Loucy (cell line): ENCODE measurements around the gene CLK3.

Experiments used
- H2AFZ ChIP-seq: fragments of 200-600 bp; sonication (generic); 2 replicates; pipeline ENCODE4 v1.6.0; 2016; ENCODE audit warnings: antibody characterized with exemption, mild to moderate bottlenecking, low read length, moderate library complexity
- H3F3A ChIP-seq: fragments of 200-600 bp; 2 replicates; pipeline ENCODE4 v1.6.0; 2016; ENCODE audit warnings: antibody characterized with exemption, low read depth, mild to moderate bottlenecking
- H3K27me3 ChIP-seq: fragments of 200-600 bp; sonication (generic); 2 replicates; pipeline ENCODE4 v1.6.1; 2014; ENCODE audit warnings: low read length, mild to moderate bottlenecking; ENCODE audit not compliant: insufficient read depth, poor library complexity, severe bottlenecking
- H3K36me3 ChIP-seq: fragments of 200-600 bp; sonication (generic); 2 replicates; pipeline ENCODE4 v1.6.1; 2016; ENCODE audit warnings: low read length; ENCODE audit not compliant: insufficient read depth
- H3K4me1 ChIP-seq: fragments of 200-600 bp; sonication (generic); 2 replicates; pipeline ENCODE4 v1.5.1; 2014; ENCODE audit warnings: low read length, mild to moderate bottlenecking; ENCODE audit not compliant: insufficient read depth, poor library complexity, severe bottlenecking
- H3K4me2 ChIP-seq: fragments of 200-600 bp; sonication (generic); 2 replicates; pipeline ENCODE4 v1.6.0; 2014; ENCODE audit warnings: antibody characterized with exemption, low read length, low read depth, mild to moderate bottlenecking; ENCODE audit not compliant: poor library complexity, severe bottlenecking
- H3K4me3 ChIP-seq: fragments of 200-600 bp; sonication (generic); 2 replicates; pipeline ENCODE4 v1.5.1; 2014; ENCODE audit warnings: low read length, mild to moderate bottlenecking, mixed read lengths; ENCODE audit not compliant: poor library complexity, severe bottlenecking
- H3K79me2 ChIP-seq: fragments of 200-600 bp; sonication (generic); 2 replicates; pipeline ENCODE4 v1.6.1; 2014; ENCODE audit warnings: low read length; ENCODE audit not compliant: insufficient read depth
- H3K9ac ChIP-seq: fragments of 200-600 bp; sonication (generic); 2 replicates; pipeline ENCODE4 v1.6.0; 2014; ENCODE audit warnings: mild to moderate bottlenecking, low read depth, low read length, moderate library complexity; ENCODE audit not compliant: poor library complexity, severe bottlenecking
- H3K9me2 ChIP-seq: fragments of 200-600 bp; sonication (generic); replicated peaks from 2 replicates; pipeline ENCODE4 v1.6.1; 2016; ENCODE audit warnings: low read depth, low read length, mixed read lengths
- H3K9me3 ChIP-seq: fragments of 200-600 bp; sonication (generic); 2 replicates; pipeline ENCODE4 v1.6.1; 2014; ENCODE audit warnings: mild to moderate bottlenecking, antibody characterized with exemption, low read length, low read depth; ENCODE audit not compliant: insufficient read depth
- H4K20me1 ChIP-seq: fragments of 200-600 bp; sonication (generic); 2 replicates; pipeline ENCODE4 v1.6.0; 2014; ENCODE audit warnings: antibody characterized with exemption, low read length, mild to moderate bottlenecking; ENCODE audit not compliant: insufficient read depth, poor library complexity, severe bottlenecking
- EZH2phosphoT487 ChIP-seq: fragments of 200-600 bp; IDR thresholded peaks from 2 replicates; pipeline ENCODE4 v1.6.1; 2018; ENCODE audit warnings: antibody characterized with exemption, mild to moderate bottlenecking, moderate library complexity, borderline replicate concordance
- TF ChIP-seq, protein P1 (sequence below): fragments of 200-600 bp; sonication (generic); conservative IDR thresholded peaks from 2 replicates; pipeline ENCODE4 v1.5.1; 2014; ENCODE audit warnings: mild to moderate bottlenecking, antibody characterized with exemption, low read length

The CLK3 gene

DNA sequence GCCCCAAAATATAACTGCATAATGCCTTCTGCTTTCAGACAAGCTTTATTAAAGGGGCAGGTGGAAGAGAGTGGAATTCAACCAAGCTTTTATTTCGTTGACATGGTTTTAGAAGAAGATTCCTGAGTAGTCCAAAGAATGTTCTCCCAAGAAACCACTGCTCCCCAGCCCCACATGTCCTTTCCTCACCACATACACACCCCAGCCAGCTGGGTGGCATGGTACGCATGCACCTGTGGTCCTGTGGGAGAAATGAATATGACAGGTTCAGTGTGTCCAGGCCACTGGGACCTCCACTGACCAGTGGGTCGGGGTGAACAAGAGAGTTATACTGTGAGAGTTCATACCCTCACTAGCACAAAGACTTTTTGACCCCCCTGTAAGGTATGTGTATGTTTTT is 44.4 kb upstream of the CLK3 start:
- Histone ChIP-seq H2AFZ (no peak overlapping the region), H3K9me2 (no peaks in the 10 kb centered on the region), H3K27me3 (no peaks in the 10 kb centered on the region), H3K36me3 (peaks cover 45% of the 10 kb centered on the region; the same call in 1 of the 2 replicates), H3F3A (no peaks in the 10 kb centered on the region), H4K20me1 (no peaks in the 10 kb centered on the region), H3K79me2 (no peaks in the 10 kb centered on the region), H3K4me1 (no peaks in the 10 kb centered on the region), H3K4me2 (no peak overlapping the region), H3K9ac (no peak overlapping the region), H3K4me3 (no peak overlapping the region), H3K9me3 (no peaks in the 10 kb centered on the region)
- no peak for TF ChIP-seq EZH2phosphoT487
- TF ChIP-seq, protein P1, sequence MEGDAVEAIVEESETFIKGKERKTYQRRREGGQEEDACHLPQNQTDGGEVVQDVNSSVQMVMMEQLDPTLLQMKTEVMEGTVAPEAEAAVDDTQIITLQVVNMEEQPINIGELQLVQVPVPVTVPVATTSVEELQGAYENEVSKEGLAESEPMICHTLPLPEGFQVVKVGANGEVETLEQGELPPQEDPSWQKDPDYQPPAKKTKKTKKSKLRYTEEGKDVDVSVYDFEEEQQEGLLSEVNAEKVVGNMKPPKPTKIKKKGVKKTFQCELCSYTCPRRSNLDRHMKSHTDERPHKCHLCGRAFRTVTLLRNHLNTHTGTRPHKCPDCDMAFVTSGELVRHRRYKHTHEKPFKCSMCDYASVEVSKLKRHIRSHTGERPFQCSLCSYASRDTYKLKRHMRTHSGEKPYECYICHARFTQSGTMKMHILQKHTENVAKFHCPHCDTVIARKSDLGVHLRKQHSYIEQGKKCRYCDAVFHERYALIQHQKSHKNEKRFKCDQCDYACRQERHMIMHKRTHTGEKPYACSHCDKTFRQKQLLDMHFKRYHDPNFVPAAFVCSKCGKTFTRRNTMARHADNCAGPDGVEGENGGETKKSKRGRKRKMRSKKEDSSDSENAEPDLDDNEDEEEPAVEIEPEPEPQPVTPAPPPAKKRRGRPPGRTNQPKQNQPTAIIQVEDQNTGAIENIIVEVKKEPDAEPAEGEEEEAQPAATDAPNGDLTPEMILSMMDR: no peak

DNA sequence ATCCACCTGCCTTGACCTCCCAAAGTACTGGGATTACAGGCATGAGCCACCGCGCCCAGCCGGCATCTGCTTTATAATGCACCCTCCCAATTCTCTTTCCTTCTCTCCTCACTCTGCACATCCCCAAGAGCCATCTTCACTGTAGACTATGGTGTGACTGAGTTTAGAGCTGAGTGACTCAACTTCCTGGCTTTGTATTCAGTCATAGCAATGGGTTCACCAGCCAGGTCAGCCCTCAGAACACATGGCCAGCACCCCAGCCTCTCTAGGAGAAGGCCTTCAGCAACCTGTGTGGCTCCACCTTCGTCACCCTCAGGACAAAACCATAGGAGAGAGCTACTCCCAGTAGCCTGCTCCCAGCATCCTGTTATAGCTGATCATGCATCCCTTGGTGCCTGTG is 41.6 kb upstream of the CLK3 start:
- peaks cover 60% of the 10 kb centered on the region; the same call in 1 of the 2 replicates for H3K36me3 ChIP-seq
- no peak overlapping the region for H3K9ac ChIP-seq
- H3F3A ChIP-seq: no peaks in the 10 kb centered on the region
- no peaks in the 10 kb centered on the region for H4K20me1 ChIP-seq
- H3K9me2 ChIP-seq: no peaks in the 10 kb centered on the region
- H3K27me3 ChIP-seq: no peaks in the 10 kb centered on the region
- H3K4me1 ChIP-seq: no peaks in the 10 kb centered on the region
- H3K4me2 ChIP-seq: no peak overlapping the region
- no peak overlapping the region for H2AFZ ChIP-seq
- no peak for TF ChIP-seq EZH2phosphoT487
- TF ChIP-seq, protein P1: no peak
- no peak overlapping the region for H3K4me3 ChIP-seq
- H3K79me2 ChIP-seq: no peaks in the 10 kb centered on the region
- H3K9me3 ChIP-seq: no peaks in the 10 kb centered on the region

DNA sequence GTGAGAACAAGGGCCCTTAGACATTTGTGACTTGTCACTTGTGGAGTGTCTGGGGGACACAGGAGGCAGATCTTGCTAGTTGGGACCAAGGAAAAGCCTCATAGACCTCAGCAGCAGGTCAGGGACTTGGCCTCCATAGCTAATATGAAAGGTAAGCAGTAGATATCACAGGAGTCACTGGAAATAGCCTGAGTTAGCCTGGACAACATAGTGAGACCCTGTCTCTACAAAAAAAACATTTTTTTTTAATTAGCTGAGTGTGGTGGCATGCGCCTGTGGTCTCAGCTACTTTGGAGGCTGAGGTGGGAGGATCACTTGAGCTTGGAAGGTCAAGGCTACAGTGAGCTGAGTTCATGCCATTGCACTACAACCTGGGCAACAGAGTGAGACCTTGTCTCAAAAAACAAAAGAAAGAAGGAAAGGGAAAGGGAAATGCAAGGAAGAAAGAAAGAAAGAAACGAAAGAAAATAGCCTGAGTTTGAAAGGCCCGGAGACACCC is 37.1 kb upstream of the CLK3 start:
- Histone ChIP-seq H3K9ac (no peak overlapping the region), H2AFZ (no peak overlapping the region), H3K9me2 (no peaks in the 10 kb centered on the region), H3K79me2 (no peaks in the 10 kb centered on the region), H3K36me3 (peaks cover 40% of the 10 kb centered on the region; the same call in 1 of the 2 replicates), H3K4me3 (no peak overlapping the region), H3K4me2 (no peak overlapping the region), H4K20me1 (no peaks in the 10 kb centered on the region), H3K9me3 (no peaks in the 10 kb centered on the region), H3K4me1 (peaks cover 14% of the 10 kb centered on the region), H3K27me3 (no peaks in the 10 kb centered on the region), H3F3A (no peaks in the 10 kb centered on the region)
- TF ChIP-seq EZH2phosphoT487: no peak
- TF ChIP-seq, protein P1: no peak
